Stimulated activated CD4-positive, alpha-beta T cell treated with anti-CD3 and anti-CD28 coated beads, TNF-alpha, amount 100 ng/mL, for 4 hours (primary cell): ENCODE results near the gene FCRL6.

ENCODE experiments used
- DNase-seq, 3 experiments: peaks; one replicate each; pipeline ENCODE4 v3.0.0-alpha.2; 2020; ENCODE audit warnings: low read depth in 3 of 3

The FCRL6 gene, protein sequence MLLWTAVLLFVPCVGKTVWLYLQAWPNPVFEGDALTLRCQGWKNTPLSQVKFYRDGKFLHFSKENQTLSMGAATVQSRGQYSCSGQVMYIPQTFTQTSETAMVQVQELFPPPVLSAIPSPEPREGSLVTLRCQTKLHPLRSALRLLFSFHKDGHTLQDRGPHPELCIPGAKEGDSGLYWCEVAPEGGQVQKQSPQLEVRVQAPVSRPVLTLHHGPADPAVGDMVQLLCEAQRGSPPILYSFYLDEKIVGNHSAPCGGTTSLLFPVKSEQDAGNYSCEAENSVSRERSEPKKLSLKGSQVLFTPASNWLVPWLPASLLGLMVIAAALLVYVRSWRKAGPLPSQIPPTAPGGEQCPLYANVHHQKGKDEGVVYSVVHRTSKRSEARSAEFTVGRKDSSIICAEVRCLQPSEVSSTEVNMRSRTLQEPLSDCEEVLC

DNA sequence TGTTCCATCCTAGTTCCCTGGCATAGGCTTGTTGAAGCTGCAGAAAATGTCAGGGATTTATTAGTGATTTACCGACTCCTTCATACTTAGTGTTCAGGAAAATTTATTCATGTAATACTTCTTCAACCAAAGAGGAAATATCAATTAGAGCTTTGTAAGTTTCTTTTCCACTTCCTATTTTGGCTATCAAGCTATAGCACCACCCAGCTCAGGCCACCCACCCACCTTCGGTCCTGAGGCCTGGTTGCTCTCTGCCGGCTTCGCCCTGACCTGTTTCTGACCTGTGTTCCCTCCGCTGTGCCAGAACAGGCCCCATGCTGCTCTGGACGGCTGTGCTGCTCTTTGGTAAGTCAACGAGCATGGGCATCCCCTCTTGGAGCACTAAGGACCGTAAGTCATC lies at the start of gene FCRL6:
Gene FCRL6 (plus strand): TSS at position 250 of the 400 bp plus-strand sequence. CDS start 65 bp downstream, at position 315.
- no peak for DNase-seq

DNA sequence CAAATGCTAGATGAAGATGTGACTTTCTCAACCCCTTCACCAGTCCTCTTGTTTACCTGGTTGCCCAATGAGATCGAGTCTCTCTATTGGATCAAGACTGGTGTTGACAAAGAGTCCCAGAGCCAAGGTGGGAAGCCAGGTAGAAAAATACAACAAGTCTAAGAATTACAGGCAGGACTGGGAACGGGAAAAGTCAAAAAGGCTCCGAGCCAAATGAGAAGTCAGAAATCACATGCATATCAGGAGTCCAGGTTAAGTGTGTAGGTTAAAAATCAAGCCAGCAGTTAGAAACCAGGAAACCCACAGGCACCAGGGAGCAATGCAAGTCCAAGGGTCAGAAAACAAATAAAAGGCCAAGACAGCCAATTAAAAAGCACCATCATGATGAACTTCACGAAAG lies 48.8 kb upstream of the FCRL6 start:
- no peak for DNase-seq

DNA sequence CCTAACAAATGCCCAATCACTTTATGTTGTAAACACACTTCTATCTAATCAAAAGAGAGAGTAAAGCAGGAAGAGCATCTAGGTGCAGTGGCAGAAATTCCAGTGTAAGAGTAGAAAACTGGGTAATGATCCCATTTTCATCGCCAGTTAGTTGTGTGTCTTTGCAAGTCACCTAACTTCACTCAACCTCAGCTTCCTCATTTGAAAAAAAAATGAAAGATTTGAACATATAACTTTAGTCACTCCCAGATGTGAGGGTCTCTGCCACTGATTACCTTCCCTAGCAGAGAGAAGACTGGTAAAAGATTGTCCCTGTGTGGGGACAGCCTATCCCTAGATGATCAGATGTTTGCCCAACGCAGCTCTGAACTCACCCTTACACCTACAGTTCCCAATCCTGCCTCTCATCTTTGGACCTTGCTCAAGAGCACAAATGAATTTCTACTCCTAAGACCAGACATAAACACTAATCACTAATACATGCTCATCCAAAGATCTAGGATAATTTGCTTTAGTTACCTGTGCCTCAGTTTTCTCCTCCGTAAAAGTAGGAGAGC lies 46.6 kb upstream of the FCRL6 start:
- no peak for DNase-seq

DNA sequence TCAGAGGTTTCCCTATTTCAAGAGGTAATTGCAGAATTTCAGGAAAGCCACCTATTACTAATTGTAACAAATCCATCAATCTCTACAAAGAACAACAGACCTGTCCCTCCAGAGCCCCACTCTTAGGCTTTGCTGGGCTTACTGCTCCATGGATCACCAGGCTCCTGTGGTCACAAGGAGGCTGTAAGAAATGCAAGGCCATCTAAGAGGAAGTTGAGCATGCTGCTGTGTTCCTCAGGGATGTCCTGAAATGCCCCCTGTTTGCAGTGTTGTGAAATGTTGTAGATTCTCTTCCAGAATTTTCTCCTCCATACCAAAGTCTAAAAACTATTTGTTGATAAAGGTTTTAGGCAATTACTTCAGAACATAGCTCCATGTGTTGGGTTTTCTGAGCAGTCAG lies 45.8 kb upstream of the FCRL6 start:
- no peak for DNase-seq

DNA sequence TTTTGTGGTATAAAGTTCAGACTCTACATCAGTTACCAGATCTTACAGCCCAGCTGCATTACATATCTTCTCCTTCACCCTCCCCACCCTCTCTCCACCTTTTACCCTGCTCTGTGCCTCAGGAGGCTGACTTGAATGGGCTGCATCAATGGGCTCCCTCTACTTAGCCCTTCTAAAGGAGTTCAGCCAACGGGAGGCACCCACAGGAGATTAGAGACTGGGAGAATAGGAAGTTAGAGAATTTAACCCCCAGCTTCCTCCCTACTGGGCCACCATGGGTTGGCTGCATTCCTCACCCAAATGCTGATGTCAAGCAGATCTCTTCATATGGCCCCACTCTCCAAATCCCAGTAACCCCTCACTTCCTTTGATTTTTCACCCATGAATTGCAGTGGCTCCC lies 38.5 kb upstream of the FCRL6 start:
- no peak for DNase-seq

DNA sequence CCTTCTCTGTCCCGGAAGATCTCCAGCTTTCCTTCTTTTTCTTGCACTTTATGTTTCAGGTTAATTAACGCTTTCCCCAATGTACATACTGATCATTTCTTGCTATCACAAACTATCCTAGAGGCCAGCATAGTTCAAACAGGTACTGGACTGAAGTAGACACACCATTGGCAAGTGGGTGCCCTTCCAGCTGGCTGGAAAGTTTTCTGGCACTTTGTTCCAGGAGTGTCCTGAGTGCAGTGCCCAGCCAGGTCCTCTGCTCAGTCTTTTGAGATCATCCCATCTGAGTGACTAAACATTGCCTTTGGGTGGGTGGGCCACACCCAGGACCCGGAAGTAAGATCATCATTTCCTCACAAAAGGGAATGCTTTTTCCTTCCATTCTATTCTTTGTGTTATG lies 36.4 kb upstream of the FCRL6 start:
- DNase-seq = no peak

DNA sequence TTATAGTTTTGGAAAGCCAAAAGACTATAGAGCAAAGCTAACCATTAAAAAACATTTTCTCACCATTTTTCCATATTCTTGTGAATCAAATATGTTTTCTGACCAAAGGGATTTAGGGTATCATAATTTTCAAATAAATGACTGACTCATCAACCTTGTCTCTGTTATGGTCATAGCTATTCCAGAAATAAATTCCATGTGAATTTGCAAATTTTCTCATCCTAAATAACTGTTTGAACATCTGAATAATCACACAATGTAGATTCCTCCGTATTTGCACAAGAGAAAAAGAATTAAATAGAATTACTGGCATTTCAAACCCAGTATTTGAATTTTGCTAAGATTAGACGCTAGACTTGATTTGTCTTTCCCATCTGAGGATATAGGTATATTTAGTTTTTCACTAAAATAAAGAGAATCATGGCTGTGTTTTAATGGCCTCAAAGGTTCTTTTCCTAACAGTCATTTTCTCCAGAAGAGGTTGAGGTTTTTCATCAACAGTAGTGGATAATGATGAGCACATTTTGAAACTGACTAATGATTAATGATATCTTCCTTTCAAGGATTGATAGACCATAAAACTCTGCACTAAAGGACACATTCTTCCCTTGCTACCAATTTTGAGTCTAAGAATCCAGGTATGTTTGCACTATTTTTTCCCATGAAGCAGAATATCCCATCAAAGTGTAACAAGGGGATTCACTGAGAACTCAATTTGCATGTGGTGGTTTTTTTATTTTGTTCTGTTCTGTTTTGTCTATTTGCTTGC lies 30.8 kb upstream of the FCRL6 start:
- no peak for DNase-seq

DNA sequence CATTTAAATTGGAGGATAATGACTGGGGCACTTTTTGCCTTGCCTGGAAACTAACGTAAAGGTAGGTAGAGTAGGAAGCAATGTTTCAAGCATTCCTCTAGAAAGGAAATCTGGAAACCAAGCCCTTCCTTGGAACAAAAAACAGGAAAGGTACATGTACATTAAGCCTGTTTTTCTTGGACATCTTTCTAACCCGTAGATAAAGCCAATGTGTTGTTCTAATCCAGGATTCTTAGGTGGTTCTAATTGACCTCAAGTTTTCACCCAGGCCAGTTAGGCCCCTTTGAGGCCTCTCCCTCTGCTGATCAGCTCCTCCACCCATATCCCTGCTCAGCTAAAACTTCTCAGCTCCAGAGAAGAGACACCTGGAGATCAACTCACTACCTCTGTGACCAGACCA lies 27.7 kb upstream of the FCRL6 start:
- DNase-seq = no peak

DNA sequence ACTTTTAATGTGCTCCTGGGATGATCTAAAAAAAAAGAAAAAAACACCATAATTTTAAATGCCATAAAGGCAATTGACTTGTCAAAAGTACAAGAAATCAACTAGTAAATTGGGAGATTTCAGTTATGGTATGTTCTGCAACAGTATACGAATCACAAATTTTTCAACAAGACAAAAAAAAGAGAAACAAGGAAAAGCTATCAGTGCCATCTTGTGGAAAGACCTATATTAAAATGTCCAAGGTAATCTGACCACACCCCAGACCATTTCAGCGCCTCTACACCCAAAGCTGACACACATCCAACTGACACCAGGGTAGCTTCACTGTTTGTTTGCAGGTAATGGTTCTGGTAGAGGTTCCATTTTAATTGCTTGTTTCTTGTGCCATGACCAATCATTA lies 26.4 kb upstream of the FCRL6 start:
- no peak for DNase-seq

DNA sequence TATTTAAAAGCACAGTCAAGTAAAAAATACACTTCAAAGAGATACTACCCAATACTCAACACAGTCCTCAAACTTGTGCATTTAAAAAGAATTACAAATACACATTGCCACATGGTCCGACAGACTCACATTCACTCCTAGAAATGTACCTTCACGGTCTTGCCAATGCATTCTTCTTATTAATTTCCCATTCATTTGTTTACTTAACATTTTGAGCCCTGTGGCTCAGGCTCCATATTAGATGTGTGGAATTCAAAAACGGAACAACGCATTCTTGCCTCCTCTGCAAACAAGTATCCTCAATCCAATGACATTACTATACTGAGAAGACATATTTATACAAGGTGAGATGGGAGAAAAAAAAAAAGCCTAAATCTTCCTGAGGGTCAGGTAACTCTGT lies 23.9 kb upstream of the FCRL6 start:
- DNase-seq = no peak

DNA sequence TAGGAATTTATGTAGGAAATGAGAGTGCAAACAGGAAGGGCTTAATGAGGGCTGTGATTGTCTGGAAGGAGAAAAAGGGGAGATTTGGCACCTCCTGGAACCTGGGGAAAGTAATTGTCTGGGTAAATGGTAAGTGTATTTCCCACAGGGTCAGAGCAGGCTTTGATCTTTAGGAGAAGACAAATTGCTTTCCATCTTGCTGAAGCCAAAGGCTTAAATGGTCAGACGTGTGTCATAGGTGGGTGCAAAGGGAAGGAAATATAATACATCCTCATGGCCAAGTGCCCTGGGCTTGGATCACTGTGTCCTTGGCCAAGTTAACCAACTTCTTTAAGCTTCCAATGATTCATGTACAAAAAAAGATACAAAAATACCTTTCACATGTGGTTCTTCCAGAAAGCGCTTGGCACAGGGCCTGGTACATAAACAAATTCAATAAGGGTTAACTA lies 22.7 kb upstream of the FCRL6 start:
- no peak for DNase-seq

DNA sequence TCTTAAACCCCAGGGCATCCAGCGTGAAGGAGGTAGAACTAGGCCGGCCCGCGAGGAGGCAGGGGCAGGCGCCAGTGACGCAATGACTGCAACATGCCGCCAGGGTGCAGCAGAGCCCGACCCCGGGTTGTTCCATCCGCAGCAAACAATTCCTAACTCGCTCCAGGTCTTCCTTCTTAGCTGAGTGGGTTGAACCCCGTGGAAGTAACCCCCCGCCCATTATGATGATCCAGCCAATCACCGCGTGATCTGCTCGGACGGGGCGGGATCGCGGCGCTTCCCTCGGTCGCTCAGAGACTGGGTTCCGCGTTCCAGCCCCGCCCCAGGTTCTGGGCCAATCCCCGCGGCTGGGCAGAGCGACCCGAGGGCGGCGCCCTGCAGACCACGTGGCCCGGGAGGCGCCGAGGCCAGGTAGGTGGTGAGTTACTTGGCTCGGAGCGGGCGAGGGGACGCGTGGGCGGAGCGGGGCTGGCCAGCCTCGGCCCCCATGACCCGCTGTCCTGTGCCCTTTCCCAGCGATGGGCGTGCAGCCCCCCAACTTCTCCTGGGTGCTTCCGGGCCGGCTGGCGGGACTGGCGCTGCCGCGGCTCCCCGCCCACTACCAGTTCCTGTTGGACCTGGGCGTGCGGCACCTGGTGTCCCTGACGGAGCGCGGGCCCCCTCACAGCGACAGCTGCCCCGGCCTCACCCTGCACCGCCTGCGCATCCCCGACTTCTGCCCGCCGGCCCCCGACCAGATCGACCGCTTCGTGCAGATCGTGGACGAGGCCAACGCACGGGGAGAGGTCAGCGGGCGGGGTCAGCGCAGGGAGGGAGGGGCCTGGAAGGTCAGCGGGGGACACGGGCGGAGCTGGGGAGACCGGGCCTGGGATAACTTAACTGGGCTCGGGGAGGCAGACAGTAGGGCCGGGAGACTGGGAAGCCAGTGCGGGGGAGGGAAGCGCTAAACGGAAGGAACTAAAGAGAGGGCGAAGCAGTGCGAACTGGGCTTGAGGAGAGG lies 21.3 kb upstream of the FCRL6 start, which contains the start of gene DUSP23:
Gene DUSP23 (plus strand): TSS at position 380 of the 1,000 bp plus-strand sequence. CDS start 139 bp downstream, at position 519.
- DNase-seq = peak; percentile 89 to 95 (median 93)

DNA sequence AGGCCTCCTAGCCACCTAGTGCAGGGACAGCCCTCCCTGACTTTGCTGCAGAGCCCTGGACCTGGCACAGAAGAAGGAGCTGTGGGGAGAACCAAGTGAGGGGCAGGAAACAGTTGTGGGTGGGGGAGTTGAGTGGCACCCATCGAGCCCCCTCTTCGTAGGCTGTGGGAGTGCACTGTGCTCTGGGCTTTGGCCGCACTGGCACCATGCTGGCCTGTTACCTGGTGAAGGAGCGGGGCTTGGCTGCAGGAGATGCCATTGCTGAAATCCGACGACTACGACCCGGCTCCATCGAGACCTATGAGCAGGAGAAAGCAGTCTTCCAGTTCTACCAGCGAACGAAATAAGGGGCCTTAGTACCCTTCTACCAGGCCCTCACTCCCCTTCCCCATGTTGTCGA lies 20.2 kb upstream of the FCRL6 start:
- DNase-seq = no peak

DNA sequence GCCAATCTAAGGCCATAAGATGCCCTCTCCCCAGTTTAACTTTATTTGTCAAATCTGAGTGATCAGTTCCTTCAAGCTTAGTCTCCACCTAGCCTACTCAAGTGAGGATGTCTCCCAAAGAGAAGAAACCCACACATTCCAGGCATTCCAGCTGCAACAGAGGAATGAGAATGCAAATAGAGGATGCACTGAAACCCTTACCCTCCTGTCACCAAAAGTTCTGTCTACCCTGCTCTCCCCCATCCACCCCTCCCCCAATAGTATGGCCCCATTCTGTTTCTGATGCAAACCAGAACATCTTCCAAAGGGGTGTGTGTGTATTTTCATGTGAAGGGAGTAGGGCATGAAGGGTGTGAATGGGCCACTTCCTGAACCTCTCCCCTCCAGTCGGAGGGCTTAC lies 18.4 kb upstream of the FCRL6 start:
- DNase-seq = no peak

DNA sequence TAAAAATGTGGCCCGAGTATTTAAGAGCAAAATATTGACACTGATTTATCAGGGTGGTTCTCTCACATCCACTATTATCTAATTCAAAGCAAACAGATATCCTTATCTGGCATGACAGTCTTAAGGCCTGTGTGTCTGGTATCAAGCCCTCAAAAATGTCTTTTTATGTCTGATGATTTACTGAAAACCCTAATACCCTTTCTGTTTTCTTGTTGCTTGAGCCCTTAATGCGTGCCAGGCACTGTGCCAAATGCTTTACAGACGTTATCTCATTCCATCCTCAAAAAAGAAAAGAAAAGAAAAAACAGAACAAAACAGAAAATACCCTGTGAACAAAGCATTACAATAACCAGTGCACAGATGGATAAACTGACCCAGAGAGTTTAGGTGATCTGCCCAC lies 15.7 kb upstream of the FCRL6 start:
- no peak for DNase-seq

DNA sequence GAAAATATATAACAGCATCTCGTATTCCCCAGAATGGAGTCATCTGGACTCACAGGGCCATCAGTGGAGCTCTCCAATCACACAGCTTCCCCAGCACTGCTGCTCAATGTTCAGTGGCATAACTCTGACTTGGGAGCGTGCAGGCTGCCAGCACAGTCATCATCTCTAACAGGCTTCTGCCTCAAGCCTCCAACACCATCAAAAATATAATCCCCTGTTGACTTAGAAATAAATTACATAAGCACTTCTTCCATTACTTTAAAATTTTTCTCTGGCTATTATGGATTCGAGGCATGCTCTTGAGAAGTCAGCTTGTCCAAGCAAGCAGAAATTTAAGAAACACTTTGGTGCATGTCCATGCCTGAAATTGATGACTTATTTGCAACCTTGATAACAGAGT lies 15.2 kb upstream of the FCRL6 start:
- DNase-seq = no peak

DNA sequence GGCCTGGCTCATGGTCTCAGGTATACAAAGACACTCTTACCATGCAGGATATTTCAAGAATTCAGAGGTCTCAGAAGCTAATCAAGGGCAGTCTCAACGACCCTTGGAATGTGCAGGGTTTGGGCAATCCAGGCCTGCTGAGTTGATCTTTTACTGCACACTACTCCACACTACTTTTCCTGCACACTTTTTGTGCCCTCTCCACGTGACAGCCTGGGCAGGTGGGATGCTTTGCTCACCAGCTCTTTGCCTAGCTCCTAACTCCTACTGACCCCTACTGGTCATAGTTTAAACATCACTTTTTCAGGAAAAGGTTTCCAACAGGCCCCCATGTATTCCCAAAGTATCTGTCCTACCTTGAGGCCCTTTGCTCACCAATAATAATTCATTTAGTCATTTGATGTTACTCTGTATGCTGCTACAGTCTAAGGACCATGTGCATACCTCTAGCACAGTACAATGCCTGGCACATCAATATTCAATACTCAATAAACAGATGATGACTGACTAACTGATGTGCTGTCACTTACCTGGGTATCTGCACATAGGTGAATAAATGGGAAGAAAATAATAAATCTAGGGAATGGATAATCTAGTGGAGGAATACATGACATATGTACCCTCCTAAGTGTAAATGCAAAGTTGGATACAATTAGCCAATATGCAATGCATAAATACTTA lies 11.8 kb upstream of the FCRL6 start:
- no peak for DNase-seq

DNA sequence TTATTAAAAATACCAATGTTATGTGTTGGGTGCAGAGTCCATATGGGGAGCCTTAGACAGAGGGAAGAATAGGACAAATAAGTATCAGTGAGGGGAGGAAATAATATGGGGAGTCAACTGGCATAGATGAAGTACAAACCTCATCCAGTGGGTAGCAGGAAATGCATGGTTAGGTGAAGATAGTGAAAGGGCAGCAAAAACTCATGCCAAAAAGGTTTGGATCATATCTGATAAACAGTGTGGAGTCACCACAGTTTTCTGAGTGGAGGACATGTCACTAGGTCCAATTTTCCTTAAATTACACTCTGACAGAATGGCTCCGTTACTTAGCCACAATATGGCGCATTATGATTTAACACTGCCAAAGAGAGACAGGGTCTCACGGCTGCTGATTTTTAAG lies 11.1 kb upstream of the FCRL6 start:
- DNase-seq = no peak

DNA sequence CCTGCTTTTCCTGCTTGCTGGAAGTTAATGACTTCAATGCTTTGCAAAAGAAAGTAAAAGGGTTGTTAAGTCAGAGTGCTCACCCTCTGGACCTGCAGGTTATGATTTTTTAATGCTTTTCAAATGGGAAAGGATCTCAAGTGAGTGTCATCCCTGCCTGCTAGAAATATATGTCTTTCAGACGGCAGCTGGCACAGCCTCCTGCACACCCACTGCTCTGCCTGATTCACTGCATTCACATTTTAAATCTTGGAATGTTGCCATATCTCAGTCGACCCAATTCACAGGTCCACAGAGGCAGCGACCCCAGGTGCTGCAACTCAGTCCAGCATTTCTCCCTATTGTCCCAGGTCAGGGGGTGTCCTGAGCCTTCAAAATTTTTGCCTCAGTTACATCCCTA lies 10.7 kb upstream of the FCRL6 start:
- no peak for DNase-seq

DNA sequence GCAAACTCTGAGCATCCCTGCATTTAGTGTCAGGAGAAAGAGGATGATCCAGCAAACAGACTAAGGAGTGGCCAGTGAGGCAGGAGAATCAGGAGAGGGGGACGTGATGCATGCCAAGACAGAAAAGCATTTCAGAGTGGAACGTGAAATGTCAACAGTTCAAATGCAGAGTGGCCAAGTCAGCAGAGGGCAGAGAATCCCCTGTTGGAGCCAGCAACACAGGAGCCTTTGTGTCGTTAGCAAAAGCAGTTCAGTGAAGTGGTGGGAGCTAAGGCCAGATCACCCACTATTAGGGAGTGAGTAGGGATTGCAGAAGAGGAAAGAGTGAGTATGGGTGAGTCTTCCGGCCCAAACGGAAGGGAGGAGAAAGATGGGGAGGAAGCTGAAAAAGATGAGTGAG lies 6.6 kb upstream of the FCRL6 start:
- no peak for DNase-seq

DNA sequence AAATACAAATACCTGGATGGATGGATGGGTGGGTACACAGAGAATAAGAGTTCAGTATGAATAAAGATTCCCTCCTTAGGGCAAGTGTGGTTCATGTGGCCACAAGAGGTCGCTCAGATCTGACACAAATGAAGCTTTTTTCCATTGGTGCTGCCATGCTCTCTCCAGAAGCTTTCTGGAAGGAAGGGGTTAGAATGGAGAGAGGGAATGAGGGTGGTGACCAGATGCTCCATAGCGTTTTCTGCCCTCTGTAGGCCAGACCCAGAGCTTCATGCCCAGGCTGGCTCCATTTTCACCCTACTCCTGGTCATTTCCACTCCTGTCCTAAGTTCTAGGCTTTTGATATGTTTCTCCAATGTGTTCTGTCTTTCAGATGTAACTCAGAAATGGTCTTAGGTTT lies 3.3 kb upstream of the FCRL6 start:
- DNase-seq = peak in 1 of 3 experiments; percentile 4
